Right lobe of liver (tissue), 4 donors: ENCODE data around the gene PACRG.

Experiments
- CTCF ChIP-seq, 4 donors: fragments of 200-600 bp in 3 of 4; fragments of 450-650 bp in 1 of 4; IDR thresholded peaks; one replicate each; pipeline versions ENCODE4 v1.5.1 to v1.8.0; 2016 to 2022; ENCODE audit warnings: antibody characterized with exemption in 4 of 4, mild to moderate bottlenecking in 2 of 4
- POLR2A ChIP-seq: fragments of 450-650 bp; IDR thresholded peaks from one replicate; pipeline ENCODE4 v1.6.1; 2017; ENCODE audit warnings: antibody characterized with exemption, mild to moderate bottlenecking
- donor health status: DM: no; HTN: no; CAD: no.
- donor health status: DM: no; HTN: no; CAD: no.
- donor health status: DM: no; HTN: yes; CAD: no.

DNA sequence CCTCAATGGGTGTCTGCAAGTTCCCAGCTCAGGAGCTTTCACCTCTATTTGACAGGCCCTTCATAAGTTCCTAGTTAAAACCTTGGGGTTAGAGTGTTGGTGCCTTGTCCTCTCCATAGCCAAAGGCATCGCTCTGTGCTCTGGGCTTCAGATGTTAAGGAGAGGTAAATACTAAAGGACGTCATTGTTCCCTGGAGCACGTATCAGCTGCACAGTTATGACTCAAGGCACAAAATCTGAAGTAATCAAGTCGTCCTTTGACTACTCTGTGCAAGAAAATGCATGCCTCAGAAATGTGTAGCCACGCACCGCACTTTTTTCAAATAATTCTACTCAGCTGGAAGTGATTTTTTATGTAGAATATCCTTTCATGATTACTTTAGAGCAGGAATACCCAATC is 446.0 kb downstream of the PACRG start:
- TF ChIP-seq CTCF (IDR thresholded peaks at IDR 0.05), result no peak
- TF ChIP-seq POLR2A, result no peak
